HG03575 (cell line): Measurements from ENCODE around the gene ZNF665.
"Not testable (repeated sequence)": the region's sequence is repeated elsewhere in the genome, so short reads cannot be mapped to it uniquely, and the experiment has no call there.

Experiments
- ATAC-seq: cut with Tn5 transposase; IDR thresholded peaks from one replicate; pipeline ENCODE4 v1.9.1; 2021; ENCODE audit not compliant: unreplicated experiment, insufficient number of reproducible peaks, low FRiP score; ENCODE audit errors: extremely low read depth

Gene ZNF665

DNA sequence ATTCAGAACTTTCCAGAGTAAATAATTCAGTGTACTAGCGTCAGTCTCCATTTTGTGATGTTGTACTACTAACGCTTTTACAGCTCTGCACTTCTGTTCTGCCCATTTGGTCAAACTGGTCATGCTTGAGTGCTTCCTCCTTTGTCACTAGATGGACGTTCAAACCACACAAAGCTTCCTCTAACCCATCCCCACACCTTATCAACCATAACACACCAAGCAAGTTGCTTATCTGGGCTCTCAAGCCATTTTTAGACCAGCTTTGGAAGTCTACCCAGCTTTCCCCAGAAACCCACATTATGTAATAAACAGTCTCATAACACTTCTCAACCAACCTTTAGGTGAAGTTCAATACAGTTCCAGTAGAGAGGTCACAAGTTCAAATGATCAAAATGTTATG lies 32.0 kb downstream of the ZNF665 start:
- ATAC-seq, result no peak

DNA sequence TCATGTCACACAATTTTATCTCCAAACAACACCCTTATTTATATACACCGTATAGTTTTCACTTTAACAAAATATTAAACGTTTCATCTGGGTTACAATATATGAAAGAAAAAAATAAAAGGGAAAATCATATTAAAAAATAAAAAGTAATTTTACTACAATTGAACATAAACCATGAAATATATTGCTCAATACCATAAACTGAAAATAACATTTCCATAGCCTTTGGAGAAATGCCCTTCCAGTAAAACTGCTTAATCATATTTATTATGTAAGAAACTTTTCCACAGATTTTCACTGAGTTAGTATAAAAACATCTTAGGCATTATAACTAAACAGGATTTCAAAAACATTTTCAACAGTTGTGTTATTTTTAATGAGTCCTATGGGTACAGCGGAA lies 32.8 kb downstream of the ZNF665 start:
- no peak for ATAC-seq

DNA sequence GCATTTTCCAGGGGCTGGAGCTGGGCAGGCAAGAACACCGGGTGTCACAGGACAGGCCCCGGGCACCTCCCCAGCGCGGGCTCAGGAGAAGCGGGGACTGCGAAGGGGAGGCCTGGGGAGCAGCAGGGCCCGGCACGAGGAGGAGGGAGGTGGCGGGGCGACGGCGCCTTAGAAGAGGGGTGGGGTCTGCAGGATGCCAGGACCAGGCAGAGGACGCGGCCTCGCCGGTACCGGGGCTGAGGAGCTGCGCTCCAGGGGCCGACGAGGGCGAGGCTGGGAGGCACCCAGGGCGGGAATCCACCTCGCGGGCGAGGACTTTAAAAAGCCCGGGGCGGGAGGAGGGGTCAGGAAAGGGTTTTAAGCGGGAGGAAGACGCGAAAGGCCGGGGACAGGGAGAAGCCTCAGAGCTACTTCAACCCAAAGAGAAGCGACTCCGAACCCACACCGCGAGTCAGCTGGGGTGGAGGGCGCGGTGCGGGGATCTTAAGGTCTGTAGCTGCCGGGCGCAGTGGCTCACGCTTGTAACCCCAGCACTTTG lies 35.0 kb downstream of the ZNF665 start:
- no peak for ATAC-seq

DNA sequence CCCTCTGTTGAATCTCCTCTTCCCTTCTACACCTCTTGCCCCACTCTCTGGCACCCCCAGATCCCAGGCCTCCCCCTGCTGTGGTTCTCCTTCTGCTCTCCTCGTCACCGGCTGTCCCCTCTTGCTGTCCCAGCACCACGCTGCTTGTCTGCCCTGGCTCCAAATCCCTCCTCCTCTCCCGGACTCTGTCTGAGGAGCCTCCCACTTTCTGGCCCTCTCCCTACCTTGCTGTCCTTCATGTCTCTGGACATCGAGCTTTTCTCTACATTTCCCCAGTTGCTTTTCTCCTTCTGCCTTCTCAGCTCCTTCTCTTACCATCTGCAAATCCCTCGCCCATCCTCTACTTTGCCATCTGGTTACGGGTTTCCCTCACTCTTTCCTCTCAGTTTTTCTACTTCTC lies 35.5 kb downstream of the ZNF665 start:
- no peak for ATAC-seq

DNA sequence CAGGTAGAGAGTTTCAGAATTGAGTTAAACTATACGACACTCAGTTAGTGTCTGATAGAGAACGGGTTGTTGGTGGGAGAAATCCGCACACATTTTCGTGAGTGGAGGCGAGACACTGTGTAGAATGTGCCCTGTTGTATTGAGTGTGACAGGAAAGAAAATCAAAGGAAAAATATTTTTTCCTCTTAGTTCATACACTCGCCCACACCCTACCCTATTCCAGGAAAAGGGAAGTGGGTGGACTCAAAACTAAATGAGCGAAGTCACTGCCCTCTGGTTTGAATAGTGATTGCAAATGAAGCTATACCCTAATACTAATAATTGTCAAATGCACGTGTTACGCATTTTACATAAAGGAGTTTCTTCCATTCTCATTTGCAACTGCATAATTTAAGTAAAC lies 36.3 kb downstream of the ZNF665 start:
- ATAC-seq, result no peak

DNA sequence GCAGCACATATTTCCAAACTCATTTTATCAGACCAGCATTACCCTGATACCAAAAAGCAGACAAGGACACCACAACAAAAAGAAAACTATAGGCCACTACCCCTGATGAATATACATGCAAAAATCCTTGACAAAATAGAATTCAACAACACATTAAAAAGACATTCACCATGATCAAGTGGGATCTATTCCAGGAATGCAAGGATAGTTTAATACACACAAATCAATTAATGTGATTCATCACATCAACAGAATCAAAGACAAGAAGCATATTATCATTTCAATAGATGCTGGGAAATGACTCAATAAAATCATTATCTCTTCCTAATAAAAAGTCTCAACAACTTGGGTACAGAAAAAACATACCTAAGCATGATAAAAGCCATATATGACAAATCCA lies 45.5 kb downstream of the ZNF665 start:
- no peak for ATAC-seq

DNA sequence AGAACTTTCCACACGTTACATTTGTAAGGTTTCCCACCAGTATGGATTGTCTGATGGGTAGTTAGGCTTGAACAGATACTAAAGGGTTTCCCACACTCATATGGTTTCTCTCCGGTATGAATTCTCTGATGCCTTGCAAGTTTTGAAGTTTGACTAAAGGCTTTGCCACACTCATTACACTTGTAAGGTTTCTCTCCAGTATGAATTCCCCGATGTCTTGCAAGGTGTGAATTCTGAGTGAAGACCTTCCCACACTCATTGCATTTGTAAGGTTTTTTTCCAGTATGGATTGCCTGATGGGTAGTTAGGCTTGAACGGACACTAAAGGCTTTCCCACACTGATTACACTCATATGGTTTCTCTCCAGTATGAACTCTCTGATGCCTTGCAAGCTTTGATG lies 52.8 kb downstream of the ZNF665 start:
- ATAC-seq, result no peak

DNA sequence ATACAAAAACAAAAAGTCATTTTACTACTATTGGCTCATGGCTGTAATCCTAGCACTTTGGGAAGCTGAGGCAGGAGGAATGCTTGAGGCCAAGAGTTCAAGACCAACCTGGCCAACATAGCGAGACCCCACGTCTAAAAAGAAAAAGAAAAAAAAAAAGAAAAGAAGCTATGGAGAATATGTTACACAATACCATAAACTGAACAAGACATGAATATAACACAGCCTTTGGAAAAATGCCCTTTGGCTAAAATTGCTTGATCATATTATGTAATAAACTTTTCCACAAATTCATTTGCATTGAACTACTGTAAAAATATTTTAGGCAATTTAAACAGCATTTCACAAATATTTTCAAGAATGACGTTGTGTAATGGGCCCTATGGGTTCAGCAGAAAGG lies 56.7 kb downstream of the ZNF665 start:
- ATAC-seq, result no peak

DNA sequence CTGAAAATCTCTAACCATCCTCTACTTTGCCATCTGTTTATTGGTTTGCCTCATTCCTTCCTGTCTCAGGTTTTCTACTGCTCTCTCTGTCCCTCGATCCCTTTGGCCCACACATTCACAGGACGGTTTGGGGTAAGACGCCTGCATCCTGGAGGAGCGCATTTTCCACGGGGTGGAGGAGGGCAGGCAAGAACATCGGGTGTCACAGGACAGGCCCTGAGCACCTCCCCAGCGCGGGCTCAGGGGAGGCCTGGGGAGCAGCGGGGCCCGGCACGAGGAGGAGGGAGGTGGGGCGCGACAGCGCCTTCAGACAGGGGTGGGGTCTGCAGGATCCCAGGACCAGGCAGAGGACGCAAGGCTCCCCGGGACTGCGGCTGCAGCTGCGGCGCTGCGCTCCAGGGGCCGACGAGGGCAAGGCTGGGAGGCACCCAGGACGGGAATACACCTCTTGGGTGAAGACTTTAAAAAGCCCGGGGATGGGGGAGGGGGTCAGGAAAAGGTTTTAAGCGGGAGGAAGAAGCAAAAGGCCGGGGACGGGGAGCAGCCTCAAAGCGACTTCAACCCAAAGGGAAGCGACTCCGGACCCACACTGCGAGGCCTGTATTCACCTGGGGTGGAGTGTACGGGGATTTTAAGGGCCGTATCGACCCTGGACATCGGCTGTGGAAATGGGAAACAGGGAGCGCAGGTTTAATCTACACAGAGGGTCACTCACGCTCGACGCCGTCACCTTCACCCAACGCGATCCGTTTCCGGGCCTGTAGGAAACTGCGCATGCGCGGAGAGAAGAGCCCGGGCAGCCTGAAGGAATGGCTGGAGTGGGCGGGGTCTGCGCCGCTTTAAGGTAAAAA lies 60.8 kb downstream of the ZNF665 start, which contains the start of gene ZNF415:
Gene ZNF415 (minus strand): TSS at position 770 of the 851 bp plus-strand sequence. CDS start 10,234 bp downstream, outside the sequence.
- ATAC-seq, result no peak

DNA sequence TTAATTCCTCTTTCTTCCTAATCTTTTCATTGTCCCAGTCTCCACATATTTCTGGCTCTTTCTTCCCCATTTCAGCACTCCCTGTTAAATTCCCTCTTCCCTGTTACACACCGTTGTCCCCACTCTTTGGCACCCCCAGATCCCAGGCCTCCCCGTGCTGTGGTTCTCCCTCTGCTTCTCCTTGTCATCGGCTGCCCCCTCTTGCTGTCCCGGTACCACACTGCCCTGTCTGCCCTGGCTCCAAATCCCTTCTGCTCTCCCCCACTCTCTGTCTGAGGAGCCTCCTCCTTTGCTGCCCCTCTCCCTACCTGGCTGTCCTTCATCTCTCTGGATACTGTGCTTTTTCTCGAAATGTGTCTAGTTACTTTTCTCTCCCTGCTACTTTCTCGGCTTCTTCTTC lies 61.4 kb downstream of the ZNF665 start:
- no peak for ATAC-seq

DNA sequence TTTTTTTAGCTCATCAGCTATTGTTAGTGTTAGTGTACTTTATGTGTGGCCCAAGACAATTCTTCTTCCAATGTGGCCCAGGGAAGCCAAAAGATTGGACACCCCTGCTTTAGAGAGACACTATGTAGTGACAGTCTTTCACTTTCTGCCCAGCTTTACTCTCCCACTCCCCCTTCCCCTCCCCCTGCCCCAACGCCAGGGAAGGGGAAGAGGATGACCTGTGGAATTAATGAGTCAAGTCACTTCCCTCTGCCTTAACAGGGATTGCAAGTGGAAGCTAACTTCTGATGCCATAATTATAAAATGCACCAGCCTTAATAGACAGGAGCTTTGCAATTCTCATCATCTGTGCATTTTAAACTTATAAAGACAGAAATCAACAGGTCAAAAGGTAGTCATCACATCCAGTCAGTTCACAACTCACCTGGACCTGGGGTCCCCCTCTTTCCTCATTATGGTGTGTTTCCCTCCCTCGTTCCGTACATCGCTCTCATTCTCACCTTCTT lies 62.0 kb downstream of the ZNF665 start:
- no peak for ATAC-seq

DNA sequence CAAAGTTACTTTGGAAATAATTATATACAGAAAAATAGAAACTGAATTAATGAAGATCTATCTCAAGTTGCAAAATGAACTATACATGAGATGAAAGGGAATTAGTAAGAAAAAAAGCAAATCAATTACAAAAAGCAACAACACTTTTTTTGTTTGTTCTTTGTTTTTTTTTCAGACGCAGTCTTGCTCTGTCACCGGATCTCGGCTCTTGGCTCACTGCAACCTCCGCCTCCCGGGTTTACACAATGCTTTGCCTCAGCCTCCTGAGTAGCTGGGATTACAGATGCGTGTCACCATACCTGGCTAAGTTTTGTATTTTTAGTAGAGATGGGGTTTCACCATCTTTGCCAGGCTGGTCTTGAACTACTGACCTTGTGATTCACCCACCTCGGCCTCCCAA lies 62.7 kb downstream of the ZNF665 start:
- ATAC-seq, result no peak

DNA sequence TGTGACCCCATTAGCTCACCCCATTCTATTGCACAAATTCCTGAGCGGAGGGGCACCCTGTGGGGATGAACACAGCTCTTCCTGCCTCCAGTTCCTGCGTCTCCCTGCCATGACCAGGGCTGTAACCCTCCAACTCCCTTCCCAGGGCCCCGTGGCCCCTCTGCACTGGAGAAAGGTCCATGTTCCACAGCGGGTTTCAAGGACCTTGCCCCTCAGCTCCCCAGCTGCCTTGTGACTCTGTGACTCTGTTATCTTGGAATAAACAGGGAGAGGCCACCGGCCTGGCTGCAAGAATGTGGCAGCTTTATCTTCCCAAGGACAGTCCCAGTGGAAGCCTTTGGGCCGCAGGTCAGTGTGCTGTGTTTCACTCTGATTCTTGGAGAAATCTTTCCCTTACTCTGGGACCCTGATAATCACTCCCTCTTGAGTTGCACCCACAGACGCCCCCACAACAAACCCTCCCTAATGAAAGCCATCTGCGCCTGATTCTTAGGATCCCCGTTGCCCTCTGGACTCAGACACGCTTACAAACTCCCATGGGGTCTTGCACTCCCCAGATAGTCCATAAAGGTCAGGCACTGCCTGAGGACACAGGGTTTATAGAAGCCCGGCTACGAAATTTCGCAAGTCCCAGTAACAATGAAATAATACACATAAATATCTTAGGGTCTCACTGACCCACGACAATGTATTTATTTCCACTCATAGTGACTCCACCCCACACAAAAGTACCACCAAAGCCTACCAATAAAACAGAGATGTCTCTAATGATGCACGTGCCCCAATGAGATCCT lies 66.2 kb downstream of the ZNF665 start:
- ATAC-seq, result not testable (repeated sequence)

DNA sequence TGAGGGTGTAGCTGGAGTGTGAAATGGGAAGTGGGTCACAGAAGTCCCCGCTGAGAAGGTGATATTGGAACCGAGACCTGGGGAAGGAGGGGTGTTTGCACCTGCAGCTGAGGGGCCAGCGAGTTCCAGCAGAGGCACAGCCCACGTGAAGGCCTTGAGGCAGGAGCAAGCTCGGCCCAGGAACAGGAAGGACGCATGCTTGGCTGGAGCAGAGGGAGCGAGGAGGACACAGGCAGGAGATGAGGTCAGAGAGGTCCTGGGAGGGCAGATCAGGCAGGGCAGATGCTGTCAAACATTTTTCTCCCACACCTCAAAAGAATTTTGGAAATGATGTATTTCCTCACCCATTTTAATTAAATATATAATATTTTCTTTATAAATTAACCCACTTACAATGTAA lies 69.8 kb downstream of the ZNF665 start:
- ATAC-seq, result no peak
